Uterus (tissue), 2 donors: ENCODE results near the gene CORO1C.

ENCODE experiments used
- POLR2A ChIP-seq, 2 donors: fragments of 450-650 bp; IDR thresholded peaks; one replicate each; pipeline ENCODE4 v1.6.1; 2016; ENCODE audit warnings: antibody characterized with exemption in 2 of 2, mild to moderate bottlenecking in 1 of 2, moderate library complexity in 1 of 2
- TF ChIP-seq, protein P1 (sequence below), 4 experiments: fragments of 200-600 bp in 2 of 4; fragments of 450-650 bp in 2 of 4; sonication (generic) in 2 of 4; IDR thresholded peaks; one replicate each; pipeline ENCODE4 v1.5.1; 2016 to 2019; ENCODE audit warnings: antibody characterized with exemption in 4 of 4, mild to moderate bottlenecking in 2 of 4, moderate library complexity in 1 of 4

DNA sequence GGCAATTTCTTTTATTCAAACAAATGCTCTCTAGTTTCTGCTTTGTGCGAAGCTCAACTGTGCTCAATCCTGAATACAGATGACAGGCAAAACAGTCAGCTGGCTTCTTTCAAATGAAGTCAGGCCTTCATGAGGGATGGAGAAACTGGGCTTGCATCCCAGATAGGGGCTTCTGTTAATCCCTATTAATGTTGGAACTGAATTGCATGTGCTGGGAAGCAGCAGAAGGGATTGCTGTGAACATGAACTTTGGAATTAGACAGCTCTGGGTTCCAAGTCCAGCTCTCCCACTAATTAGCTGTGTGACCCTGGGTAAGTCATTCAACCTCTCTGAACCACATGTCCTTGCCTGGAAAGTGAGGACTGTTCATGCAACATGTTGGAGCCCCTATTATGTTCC lies 21.1 kb upstream of the CORO1C start:
- TF ChIP-seq, protein P1, sequence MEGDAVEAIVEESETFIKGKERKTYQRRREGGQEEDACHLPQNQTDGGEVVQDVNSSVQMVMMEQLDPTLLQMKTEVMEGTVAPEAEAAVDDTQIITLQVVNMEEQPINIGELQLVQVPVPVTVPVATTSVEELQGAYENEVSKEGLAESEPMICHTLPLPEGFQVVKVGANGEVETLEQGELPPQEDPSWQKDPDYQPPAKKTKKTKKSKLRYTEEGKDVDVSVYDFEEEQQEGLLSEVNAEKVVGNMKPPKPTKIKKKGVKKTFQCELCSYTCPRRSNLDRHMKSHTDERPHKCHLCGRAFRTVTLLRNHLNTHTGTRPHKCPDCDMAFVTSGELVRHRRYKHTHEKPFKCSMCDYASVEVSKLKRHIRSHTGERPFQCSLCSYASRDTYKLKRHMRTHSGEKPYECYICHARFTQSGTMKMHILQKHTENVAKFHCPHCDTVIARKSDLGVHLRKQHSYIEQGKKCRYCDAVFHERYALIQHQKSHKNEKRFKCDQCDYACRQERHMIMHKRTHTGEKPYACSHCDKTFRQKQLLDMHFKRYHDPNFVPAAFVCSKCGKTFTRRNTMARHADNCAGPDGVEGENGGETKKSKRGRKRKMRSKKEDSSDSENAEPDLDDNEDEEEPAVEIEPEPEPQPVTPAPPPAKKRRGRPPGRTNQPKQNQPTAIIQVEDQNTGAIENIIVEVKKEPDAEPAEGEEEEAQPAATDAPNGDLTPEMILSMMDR (IDR thresholded peaks at IDR 0.05): no peak
- no peak for TF ChIP-seq POLR2A (IDR thresholded peaks at IDR 0.05)
